NT2/D1 (cell line): ENCODE data around the gene WDR48.

ENCODE experiments used
- DNase-seq: peaks from one replicate; pipeline ENCODE4 v3.0.0-alpha.2; 2011; ENCODE audit warnings: low read depth, low spot score
- H3K27me3 ChIP-seq: 2 replicates; pipeline ENCODE4 v1.6.0; 2011; ENCODE audit warnings: mild to moderate bottlenecking; ENCODE audit not compliant: insufficient read length, insufficient read depth
- H3K36me3 ChIP-seq: 2 replicates; pipeline ENCODE4 v1.6.1; 2011; ENCODE audit warnings: mild to moderate bottlenecking, low read length, mixed read lengths; ENCODE audit not compliant: insufficient read depth, insufficient read length
- H3K4me1 ChIP-seq: 2 replicates; pipeline ENCODE4 v1.5.1; 2011; ENCODE audit not compliant: insufficient read depth, insufficient read length
- H3K4me3 ChIP-seq: 2 replicates; pipeline ENCODE4 v1.5.1; 2011; ENCODE audit warnings: low read depth; ENCODE audit not compliant: insufficient read length
- H3K9ac ChIP-seq: 2 replicates; pipeline ENCODE4 v1.6.0; 2011; ENCODE audit warnings: low read depth; ENCODE audit not compliant: insufficient read length
- H3K9me3 ChIP-seq: 2 replicates; pipeline ENCODE4 v1.5.1; 2011; ENCODE audit warnings: mild to moderate bottlenecking, low read length; ENCODE audit not compliant: insufficient read depth
- SUZ12 ChIP-seq: IDR thresholded peaks from 2 replicates; pipeline ENCODE4 v1.6.1; 2011; ENCODE audit not compliant: insufficient read length, insufficient read depth; ENCODE audit errors: extremely low read depth
- YY1 ChIP-seq: IDR thresholded peaks from 2 replicates; pipeline ENCODE4 v1.6.1; 2011; ENCODE audit not compliant: insufficient read length, insufficient read depth
- ZNF274 ChIP-seq: IDR thresholded peaks from 2 replicates; pipeline ENCODE4 v1.6.1; 2011; ENCODE audit warnings: mild to moderate bottlenecking, low read depth, low read length

The WDR48 gene

DNA sequence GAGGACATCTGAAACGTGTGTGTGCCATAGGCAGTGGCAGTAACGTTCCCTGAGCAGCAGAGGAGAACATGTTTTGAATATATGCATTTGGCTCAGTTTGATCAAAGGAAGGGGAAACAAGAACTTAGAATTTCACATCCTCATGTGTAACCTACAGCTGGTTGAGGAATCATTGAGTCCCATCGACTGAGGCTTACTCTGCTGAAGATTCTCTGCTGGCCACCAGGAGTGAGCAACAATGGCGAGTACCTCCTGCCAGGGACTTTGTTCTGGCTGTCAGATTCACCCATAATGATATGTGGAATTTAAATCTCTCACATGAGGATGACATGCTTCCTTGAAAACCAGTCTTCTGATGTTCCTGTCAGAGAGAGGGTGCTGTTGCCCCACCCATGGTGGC lies 34.3 kb downstream of the WDR48 start:
- H3K4me3 ChIP-seq = no peak overlapping the region
- H3K27me3 ChIP-seq = no peaks in the 10 kb centered on the region
- H3K4me1 ChIP-seq = no peaks in the 10 kb centered on the region
- no peak overlapping the region for H3K9ac ChIP-seq
- TF ChIP-seq ZNF274 = no peak
- no peak for TF ChIP-seq SUZ12
- TF ChIP-seq YY1 = no peak
- peaks cover 80% of the 10 kb centered on the region for H3K36me3 ChIP-seq
- H3K9me3 ChIP-seq = no peaks in the 10 kb centered on the region
- no peak for DNase-seq

DNA sequence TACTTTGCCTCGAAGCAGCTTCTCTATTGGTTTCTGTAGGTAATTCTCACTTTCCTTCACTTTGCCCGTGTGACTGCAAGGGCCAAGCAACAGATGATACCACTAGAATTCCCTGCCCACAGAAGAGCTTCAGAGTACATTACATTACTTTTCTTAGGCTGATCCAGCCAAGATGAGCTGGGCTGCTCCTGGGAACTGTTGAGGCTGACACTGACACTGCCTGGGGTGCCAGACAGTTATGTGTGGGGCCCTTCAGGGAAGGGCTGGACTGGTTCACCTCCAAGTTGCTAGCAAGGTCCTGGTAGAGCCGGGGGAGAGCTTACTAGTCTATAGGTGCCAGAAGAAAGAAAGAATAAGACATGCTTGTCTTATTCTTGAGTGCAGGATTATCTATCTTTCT lies 36.6 kb downstream of the WDR48 start:
- no peak for DNase-seq
- H3K4me3 ChIP-seq = no peak overlapping the region
- peaks cover 91% of the 10 kb centered on the region for H3K36me3 ChIP-seq
- TF ChIP-seq SUZ12 (no peak), YY1 (no peak), ZNF274 (no peak)
- H3K27me3 ChIP-seq = no peaks in the 10 kb centered on the region
- no peaks in the 10 kb centered on the region for H3K4me1 ChIP-seq
- no peak overlapping the region for H3K9ac ChIP-seq
- H3K9me3 ChIP-seq = no peaks in the 10 kb centered on the region

DNA sequence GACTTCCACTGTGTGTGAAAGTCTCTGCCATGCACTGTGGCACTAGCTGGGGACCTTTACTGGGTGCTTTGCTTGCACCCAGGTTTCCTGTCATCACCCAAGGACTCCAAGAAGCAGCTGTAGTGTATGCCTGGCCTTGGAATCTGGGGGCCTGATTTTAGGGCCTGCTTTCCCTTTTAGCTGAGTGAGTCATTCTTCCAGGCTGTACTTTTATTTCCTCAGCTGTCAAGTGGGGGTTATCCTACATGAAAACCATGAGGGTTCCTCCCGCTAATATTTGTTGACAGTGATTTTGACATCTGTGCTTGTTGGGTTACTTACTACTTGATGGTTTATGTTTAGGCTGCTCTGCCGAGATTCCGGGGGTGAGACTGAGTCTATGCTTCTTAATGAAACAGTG lies 37.1 kb downstream of the WDR48 start:
- Histone ChIP-seq H3K27me3 (no peaks in the 10 kb centered on the region), H3K4me1 (no peaks in the 10 kb centered on the region), H3K9ac (no peak overlapping the region), H3K4me3 (no peak overlapping the region), H3K9me3 (no peaks in the 10 kb centered on the region), H3K36me3 (peaks cover 91% of the 10 kb centered on the region)
- DNase-seq = no peak
- TF ChIP-seq SUZ12 (no peak), ZNF274 (no peak), YY1 (no peak)

GRCh38 chr3:39090922-39091321 lies 39.1 kb downstream of the WDR48 start:
- Histone ChIP-seq H3K9ac (no peak overlapping the region), H3K4me3 (no peak overlapping the region), H3K4me1 (peaks cover 1% of the 10 kb centered on the region), H3K9me3 (no peaks in the 10 kb centered on the region), H3K36me3 (peaks cover 92% of the 10 kb centered on the region), H3K27me3 (no peaks in the 10 kb centered on the region)
- no peak for TF ChIP-seq ZNF274
- no peak for TF ChIP-seq YY1
- no peak for TF ChIP-seq SUZ12
- no peak for DNase-seq

DNA sequence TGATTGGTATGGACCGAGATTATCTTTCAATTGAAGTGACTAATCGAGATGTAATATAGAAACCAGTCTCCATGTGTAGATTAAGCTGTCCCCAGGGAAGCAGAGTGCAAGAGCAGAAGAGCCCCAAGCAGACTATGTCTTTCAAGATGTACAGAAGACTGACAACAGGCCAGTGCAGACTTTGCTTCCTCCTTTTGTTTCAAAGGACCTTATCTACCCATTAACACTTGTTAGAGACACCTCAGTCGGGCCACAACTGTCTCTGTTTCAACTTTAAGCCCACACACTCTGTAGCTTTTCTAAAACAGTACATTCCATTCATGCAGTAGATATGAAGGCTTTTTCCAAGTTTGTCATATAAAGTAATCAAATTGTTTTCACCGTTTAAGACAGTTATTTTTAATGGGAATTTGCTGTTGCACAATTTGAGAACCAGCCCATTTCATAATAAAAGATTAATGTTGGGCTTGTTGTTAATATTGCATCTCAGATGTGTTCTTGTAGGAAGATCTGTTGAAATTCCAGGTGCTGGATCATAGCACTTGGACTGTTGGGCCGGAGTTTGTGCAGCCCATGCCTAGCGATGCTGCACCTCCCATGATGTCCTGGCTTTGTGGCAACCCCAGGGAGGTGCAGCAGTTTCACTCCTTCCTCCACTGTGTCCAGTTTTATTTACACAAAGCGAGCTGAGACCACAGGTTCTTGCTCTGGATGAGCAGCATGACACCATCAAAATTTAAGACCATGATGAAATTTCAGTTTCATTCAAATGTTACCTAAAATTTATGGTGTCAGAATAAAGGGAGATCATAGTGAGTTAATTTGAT lies 43.2 kb downstream of the WDR48 start:
- Histone ChIP-seq H3K4me3 (no peak overlapping the region), H3K9me3 (no peaks in the 10 kb centered on the region), H3K27me3 (no peaks in the 10 kb centered on the region), H3K4me1 (peaks cover 11% of the 10 kb centered on the region), H3K36me3 (peaks cover 93% of the 10 kb centered on the region), H3K9ac (no peak overlapping the region)
- DNase-seq = no peak
- no peak for TF ChIP-seq YY1
- no peak for TF ChIP-seq SUZ12
- no peak for TF ChIP-seq ZNF274

DNA sequence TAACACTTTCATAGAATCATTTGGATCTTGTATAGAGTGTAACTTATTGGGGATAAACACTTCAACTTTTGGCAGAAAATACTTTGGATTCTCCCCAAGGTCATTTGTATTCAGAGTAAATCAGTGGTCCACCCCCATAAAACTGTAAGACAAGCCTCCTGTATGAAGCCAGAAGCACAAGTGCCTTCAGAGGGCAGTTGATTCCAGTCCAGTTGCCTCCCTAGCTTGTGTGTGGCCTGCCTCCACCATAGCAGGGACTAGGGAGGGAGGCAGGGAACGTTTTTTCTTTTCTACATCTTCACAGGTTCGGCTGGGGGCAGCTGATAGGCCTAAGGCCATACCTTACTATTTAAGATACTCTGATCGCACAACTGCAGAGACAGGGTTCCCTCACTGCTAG lies 44.0 kb downstream of the WDR48 start:
- Histone ChIP-seq H3K9me3 (no peaks in the 10 kb centered on the region), H3K4me1 (peaks cover 11% of the 10 kb centered on the region), H3K9ac (no peak overlapping the region), H3K27me3 (no peaks in the 10 kb centered on the region), H3K4me3 (no peak overlapping the region), H3K36me3 (peaks cover 96% of the 10 kb centered on the region)
- TF ChIP-seq ZNF274 (no peak), YY1 (no peak), SUZ12 (no peak)
- DNase-seq = no peak

DNA sequence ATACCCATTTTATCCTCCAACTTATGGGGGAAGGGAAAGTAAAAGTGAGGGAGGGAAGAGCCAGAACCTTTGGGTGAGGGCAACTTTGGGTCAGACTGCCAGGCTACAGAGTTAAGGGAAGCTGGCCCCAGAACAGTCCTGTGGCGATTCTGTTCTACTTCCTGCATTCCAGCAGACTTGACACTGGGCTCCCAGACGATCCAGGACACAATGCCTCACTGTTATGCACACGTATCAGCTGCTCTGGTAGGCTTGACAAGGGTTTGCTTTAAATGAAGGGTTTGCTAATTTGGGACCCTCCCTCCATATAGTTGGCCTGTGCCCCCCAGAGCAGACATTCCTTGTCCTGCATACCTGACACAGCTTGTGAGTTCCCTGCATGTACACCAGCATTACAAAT lies 45.0 kb downstream of the WDR48 start:
- no peak for TF ChIP-seq ZNF274
- TF ChIP-seq SUZ12 = no peak
- TF ChIP-seq YY1 = no peak
- DNase-seq = peak; percentile 68
- H3K36me3 ChIP-seq = peaks cover 90% of the 10 kb centered on the region
- no peak overlapping the region for H3K4me3 ChIP-seq
- no peaks in the 10 kb centered on the region for H3K9me3 ChIP-seq
- H3K9ac ChIP-seq = no peak overlapping the region
- peaks cover 14% of the 10 kb centered on the region for H3K4me1 ChIP-seq
- no peaks in the 10 kb centered on the region for H3K27me3 ChIP-seq
